Measurements from ENCODE around the gene ZBED3.
A peak's percentile ranks its signal among the peaks of the same experiment; 100 is the strongest.
"Not testable (repeated sequence)": the region's sequence is repeated elsewhere in the genome, so short reads cannot be mapped to it uniquely, and the experiment has no call there.

Gene ZBED3

DNA sequence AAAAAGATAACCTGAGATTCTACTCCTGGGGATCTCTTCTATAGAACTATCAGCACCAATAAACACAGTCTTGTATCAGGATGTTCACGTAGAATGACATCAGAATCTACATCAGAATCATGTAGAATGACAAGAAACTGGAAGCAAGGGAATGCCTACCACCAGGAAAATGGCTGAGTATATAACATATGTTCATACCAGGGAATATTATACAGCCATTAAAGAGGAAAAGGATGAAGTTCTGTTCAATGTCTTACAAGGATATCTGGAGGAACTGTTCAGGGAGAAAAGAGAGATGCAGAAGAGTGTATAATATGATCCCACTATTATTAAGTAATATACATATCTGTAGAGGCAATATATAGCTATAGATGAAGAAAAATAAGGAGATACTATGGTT lies 4.8 kb downstream of the ZBED3 start:
- no peaks in the 10 kb centered on the region for H3K36me3 ChIP-seq
- TF ChIP-seq, protein P1, sequence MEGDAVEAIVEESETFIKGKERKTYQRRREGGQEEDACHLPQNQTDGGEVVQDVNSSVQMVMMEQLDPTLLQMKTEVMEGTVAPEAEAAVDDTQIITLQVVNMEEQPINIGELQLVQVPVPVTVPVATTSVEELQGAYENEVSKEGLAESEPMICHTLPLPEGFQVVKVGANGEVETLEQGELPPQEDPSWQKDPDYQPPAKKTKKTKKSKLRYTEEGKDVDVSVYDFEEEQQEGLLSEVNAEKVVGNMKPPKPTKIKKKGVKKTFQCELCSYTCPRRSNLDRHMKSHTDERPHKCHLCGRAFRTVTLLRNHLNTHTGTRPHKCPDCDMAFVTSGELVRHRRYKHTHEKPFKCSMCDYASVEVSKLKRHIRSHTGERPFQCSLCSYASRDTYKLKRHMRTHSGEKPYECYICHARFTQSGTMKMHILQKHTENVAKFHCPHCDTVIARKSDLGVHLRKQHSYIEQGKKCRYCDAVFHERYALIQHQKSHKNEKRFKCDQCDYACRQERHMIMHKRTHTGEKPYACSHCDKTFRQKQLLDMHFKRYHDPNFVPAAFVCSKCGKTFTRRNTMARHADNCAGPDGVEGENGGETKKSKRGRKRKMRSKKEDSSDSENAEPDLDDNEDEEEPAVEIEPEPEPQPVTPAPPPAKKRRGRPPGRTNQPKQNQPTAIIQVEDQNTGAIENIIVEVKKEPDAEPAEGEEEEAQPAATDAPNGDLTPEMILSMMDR (IDR thresholded peaks at IDR 0.05; ENCODE audit: low read depth, low read length), result no peak
- no peaks in the 10 kb centered on the region for H3K27me3 ChIP-seq
- H3K4me3 ChIP-seq (ENCODE audit: low read depth, low read length), result no peak overlapping the region
- no peak for DNase-seq
- no peaks in the 10 kb centered on the region for H3K9me3 ChIP-seq
- H3K4me1 ChIP-seq, result no peaks in the 10 kb centered on the region

DNA sequence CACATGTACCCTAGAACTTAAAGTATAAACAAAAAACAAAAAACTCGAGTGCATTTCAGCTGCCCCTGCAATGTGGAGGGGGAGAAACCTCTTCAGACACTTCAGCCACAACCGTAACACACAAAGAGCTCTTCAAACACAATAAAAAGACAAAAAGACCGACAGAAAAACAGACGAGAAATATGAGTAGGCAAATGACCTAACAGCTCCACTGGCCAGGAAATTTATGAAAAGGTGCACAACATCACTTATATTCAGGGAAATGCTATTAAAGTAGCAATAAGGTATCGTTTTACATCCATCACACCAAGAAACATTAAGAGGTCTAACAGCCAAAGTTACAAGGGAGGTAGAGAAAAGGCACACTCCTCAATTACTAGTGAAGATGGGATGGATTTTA lies 6.2 kb downstream of the ZBED3 start:
- DNase-seq, result no peak
- H3K27me3 ChIP-seq, result no peaks in the 10 kb centered on the region
- TF ChIP-seq, protein P1 (IDR thresholded peaks at IDR 0.05; ENCODE audit: low read depth, low read length), result no peak
- no peaks in the 10 kb centered on the region for H3K4me1 ChIP-seq
- H3K9me3 ChIP-seq, result no peaks in the 10 kb centered on the region
- H3K36me3 ChIP-seq, result no peaks in the 10 kb centered on the region
- no peak overlapping the region for H3K4me3 ChIP-seq (ENCODE audit: low read depth, low read length)

GRCh38 chr5:77080479-77080878 lies 6.6 kb downstream of the ZBED3 start:
- not testable (repeated sequence) for H3K4me1 ChIP-seq; DNase-seq; H3K27me3 ChIP-seq; H3K9me3 ChIP-seq; H3K36me3 ChIP-seq; H3K4me3 ChIP-seq (ENCODE audit: low read depth, low read length)

DNA sequence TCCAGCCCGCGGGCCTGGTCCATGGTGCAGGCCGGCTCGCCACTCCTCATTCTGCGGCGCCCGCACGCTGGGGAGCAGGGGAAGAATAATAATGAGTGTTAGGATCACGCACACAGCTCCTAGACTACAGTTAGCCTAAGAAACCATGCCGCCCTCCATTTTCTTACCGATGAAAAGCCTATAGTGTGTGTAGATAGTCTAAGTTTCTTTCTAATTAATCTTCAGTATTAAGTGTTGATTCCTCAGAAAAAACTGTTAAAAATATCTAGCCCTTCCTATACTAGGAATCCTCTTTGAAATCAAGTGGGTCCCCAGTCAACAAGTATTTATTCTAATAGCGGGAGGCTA lies 9.3 kb downstream of the ZBED3 start:
- H3K36me3 ChIP-seq, result no peaks in the 10 kb centered on the region
- H3K4me3 ChIP-seq (ENCODE audit: low read depth, low read length), result peak overlapping the region; percentile 60
- TF ChIP-seq, protein P1 (IDR thresholded peaks at IDR 0.05; ENCODE audit: low read depth, low read length), result no peak
- H3K27me3 ChIP-seq, result no peaks in the 10 kb centered on the region
- no peak for DNase-seq
- no peaks in the 10 kb centered on the region for H3K4me1 ChIP-seq
- no peaks in the 10 kb centered on the region for H3K9me3 ChIP-seq

- Histone ChIP-seq H3K4me1 (no peaks in the 10 kb centered on the region), H3K4me3 (ENCODE audit: low read depth, low read length) (peak overlapping the region; percentile 60), H3K9me3 (no peaks in the 10 kb centered on the region), H3K27me3 (no peaks in the 10 kb centered on the region), H3K36me3 (no peaks in the 10 kb centered on the region)
- TF ChIP-seq, protein P1 (IDR thresholded peaks at IDR 0.05; ENCODE audit: low read depth, low read length), result peak; percentile 51
- peak; percentile 84 for DNase-seq
These were observed 9.9 kb downstream of the ZBED3 start for GRCh38 chr5:77076961-77077828.

DNA sequence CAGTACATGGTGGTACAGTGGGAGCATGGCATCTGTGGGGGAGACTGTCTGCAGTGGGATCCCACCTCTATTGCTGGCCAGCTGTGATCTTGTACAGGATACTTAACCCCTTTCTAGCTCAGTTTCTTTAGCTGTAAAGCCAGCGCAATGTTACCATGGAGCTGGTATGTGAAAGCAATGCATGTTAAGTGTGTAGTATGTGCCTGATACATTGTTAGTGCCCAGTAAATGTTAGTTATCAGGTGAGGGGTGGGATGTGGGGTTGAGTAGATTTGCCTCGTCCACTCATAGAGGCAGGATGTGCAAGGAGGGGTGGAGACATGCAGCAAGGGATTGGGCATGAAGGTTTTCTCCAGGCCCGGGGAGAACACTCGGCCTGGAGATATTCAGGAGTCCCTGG lies 12.3 kb downstream of the ZBED3 start:
- no peak for DNase-seq
- no peaks in the 10 kb centered on the region for H3K36me3 ChIP-seq
- TF ChIP-seq, protein P1 (IDR thresholded peaks at IDR 0.05; ENCODE audit: low read depth, low read length), result no peak
- no peaks in the 10 kb centered on the region for H3K4me1 ChIP-seq
- no peak overlapping the region for H3K4me3 ChIP-seq (ENCODE audit: low read depth, low read length)
- H3K9me3 ChIP-seq, result no peaks in the 10 kb centered on the region
- H3K27me3 ChIP-seq, result no peaks in the 10 kb centered on the region

Measured in BE2C (cell line).